IPS-18a (cell line): ENCODE data around the gene IL17RA.

Experiments
- H3K27ac ChIP-seq: one replicate; pipeline ENCODE4 v1.5.1; 2013; ENCODE audit warnings: low read length
- H3K27me3 ChIP-seq: one replicate; pipeline ENCODE4 v1.6.1; 2013; ENCODE audit warnings: mild to moderate bottlenecking, low read length; ENCODE audit not compliant: control insufficient read depth, insufficient read depth
- H3K36me3 ChIP-seq: one replicate; pipeline ENCODE4 v1.6.1; 2013; ENCODE audit warnings: low read depth, low read length; ENCODE audit not compliant: control insufficient read depth
- H3K4me1 ChIP-seq: one replicate; pipeline ENCODE4 v1.6.1; 2013; ENCODE audit warnings: low read depth, low read length; ENCODE audit not compliant: control insufficient read depth
- H3K4me3 ChIP-seq: one replicate; pipeline ENCODE4 v1.5.1; 2013; ENCODE audit warnings: low read length
- H3K9ac ChIP-seq: one replicate; pipeline ENCODE4 v1.6.1; 2013; ENCODE audit warnings: mild to moderate bottlenecking, low read length, moderate library complexity
- H3K9me3 ChIP-seq: one replicate; pipeline ENCODE4 v1.6.1; 2013; ENCODE audit warnings: low read depth, low read length; ENCODE audit not compliant: control insufficient read depth

The IL17RA gene

GRCh38 chr22:17101475-17102296 is 16.9 kb downstream of the IL17RA start:
- H3K36me3 ChIP-seq: peaks cover 3% of the 10 kb centered on the region
- no peaks in the 10 kb centered on the region for H3K9me3 ChIP-seq
- H3K27ac ChIP-seq: no peak overlapping the region
- H3K4me3 ChIP-seq: no peak overlapping the region
- H3K9ac ChIP-seq: no peak overlapping the region
- H3K27me3 ChIP-seq: no peaks in the 10 kb centered on the region
- no peaks in the 10 kb centered on the region for H3K4me1 ChIP-seq

- Histone ChIP-seq H3K27ac (no peak overlapping the region), H3K4me3 (no peak overlapping the region), H3K36me3 (peaks cover 3% of the 10 kb centered on the region), H3K9me3 (no peaks in the 10 kb centered on the region), H3K9ac (no peak overlapping the region), H3K27me3 (no peaks in the 10 kb centered on the region), H3K4me1 (no peaks in the 10 kb centered on the region)
Observed at GRCh38 chr22:17102297-17102667, 17.5 kb downstream of the IL17RA start.

- no peak overlapping the region for H3K9ac ChIP-seq
- H3K4me1 ChIP-seq: no peaks in the 10 kb centered on the region
- H3K36me3 ChIP-seq: peaks cover 3% of the 10 kb centered on the region
- H3K9me3 ChIP-seq: no peaks in the 10 kb centered on the region
- H3K4me3 ChIP-seq: no peak overlapping the region
- no peaks in the 10 kb centered on the region for H3K27me3 ChIP-seq
- H3K27ac ChIP-seq: no peak overlapping the region
Observed at GRCh38 chr22:17103351-17103750, 18.6 kb downstream of the IL17RA start.

- no peaks in the 10 kb centered on the region for H3K4me1 ChIP-seq
- no peaks in the 10 kb centered on the region for H3K27me3 ChIP-seq
- H3K9ac ChIP-seq: no peak overlapping the region
- H3K27ac ChIP-seq: no peak overlapping the region
- H3K9me3 ChIP-seq: no peaks in the 10 kb centered on the region
- H3K4me3 ChIP-seq: no peak overlapping the region
- H3K36me3 ChIP-seq: no peaks in the 10 kb centered on the region
Observed at GRCh38 chr22:17104336-17104935, 19.6 kb downstream of the IL17RA start.

- Histone ChIP-seq H3K4me1 (no peaks in the 10 kb centered on the region), H3K27ac (no peak overlapping the region), H3K4me3 (no peak overlapping the region), H3K9ac (no peak overlapping the region), H3K27me3 (no peaks in the 10 kb centered on the region), H3K36me3 (no peaks in the 10 kb centered on the region), H3K9me3 (no peaks in the 10 kb centered on the region)
Observed at GRCh38 chr22:17105143-17106129, 20.6 kb downstream of the IL17RA start.

- Histone ChIP-seq H3K9ac (no peak overlapping the region), H3K9me3 (no peaks in the 10 kb centered on the region), H3K4me1 (no peaks in the 10 kb centered on the region), H3K4me3 (no peak overlapping the region), H3K27ac (no peak overlapping the region), H3K36me3 (no peaks in the 10 kb centered on the region), H3K27me3 (no peaks in the 10 kb centered on the region)
Observed at GRCh38 chr22:17106161-17106784, 21.5 kb downstream of the IL17RA start.

- Histone ChIP-seq H3K4me3 (no peak overlapping the region), H3K27me3 (no peaks in the 10 kb centered on the region), H3K27ac (no peak overlapping the region), H3K36me3 (no peaks in the 10 kb centered on the region), H3K9ac (no peak overlapping the region), H3K9me3 (no peaks in the 10 kb centered on the region), H3K4me1 (no peaks in the 10 kb centered on the region)
Observed at GRCh38 chr22:17106785-17107546, 22.2 kb downstream of the IL17RA start.

- H3K9ac ChIP-seq: no peak overlapping the region
- H3K36me3 ChIP-seq: no peaks in the 10 kb centered on the region
- H3K9me3 ChIP-seq: no peaks in the 10 kb centered on the region
- no peaks in the 10 kb centered on the region for H3K27me3 ChIP-seq
- H3K4me1 ChIP-seq: no peaks in the 10 kb centered on the region
- no peak overlapping the region for H3K27ac ChIP-seq
- H3K4me3 ChIP-seq: no peak overlapping the region
Observed at GRCh38 chr22:17107547-17107810, 22.7 kb downstream of the IL17RA start.

GRCh38 chr22:17108256-17109112 is 23.7 kb downstream of the IL17RA start:
- Histone ChIP-seq H3K27me3 (no peaks in the 10 kb centered on the region), H3K27ac (no peak overlapping the region), H3K9ac (no peak overlapping the region), H3K36me3 (no peaks in the 10 kb centered on the region), H3K9me3 (no peaks in the 10 kb centered on the region), H3K4me3 (no peak overlapping the region), H3K4me1 (no peaks in the 10 kb centered on the region)

GRCh38 chr22:17109113-17109865 is 24.5 kb downstream of the IL17RA start:
- Histone ChIP-seq H3K27ac (no peak overlapping the region), H3K4me3 (no peak overlapping the region), H3K36me3 (no peaks in the 10 kb centered on the region), H3K4me1 (no peaks in the 10 kb centered on the region), H3K9ac (no peak overlapping the region), H3K9me3 (no peaks in the 10 kb centered on the region), H3K27me3 (no peaks in the 10 kb centered on the region)
